ENCODE results near the gene ABCC2.

DNA sequence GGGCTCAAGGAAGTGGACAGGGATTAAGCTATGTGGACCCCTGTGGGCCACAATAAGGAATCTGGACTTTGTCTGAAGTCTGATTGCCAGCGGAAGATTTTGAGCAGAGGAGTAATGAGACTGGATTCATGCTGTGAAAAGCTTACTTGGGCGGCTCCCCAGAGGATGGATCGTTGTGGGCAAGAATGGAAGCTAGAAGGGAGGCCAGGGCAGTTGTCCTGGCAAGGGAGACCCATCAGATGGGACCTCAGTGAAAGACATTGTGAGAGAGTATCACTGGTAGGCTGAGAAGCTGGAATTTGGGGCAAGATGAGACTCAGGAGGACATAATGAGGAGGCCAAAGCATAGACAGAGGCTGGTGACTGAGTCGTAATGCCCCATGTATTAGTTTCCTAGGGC, 15.6 kb downstream of the ABCC2 start:
- TF ChIP-seq, protein P1, sequence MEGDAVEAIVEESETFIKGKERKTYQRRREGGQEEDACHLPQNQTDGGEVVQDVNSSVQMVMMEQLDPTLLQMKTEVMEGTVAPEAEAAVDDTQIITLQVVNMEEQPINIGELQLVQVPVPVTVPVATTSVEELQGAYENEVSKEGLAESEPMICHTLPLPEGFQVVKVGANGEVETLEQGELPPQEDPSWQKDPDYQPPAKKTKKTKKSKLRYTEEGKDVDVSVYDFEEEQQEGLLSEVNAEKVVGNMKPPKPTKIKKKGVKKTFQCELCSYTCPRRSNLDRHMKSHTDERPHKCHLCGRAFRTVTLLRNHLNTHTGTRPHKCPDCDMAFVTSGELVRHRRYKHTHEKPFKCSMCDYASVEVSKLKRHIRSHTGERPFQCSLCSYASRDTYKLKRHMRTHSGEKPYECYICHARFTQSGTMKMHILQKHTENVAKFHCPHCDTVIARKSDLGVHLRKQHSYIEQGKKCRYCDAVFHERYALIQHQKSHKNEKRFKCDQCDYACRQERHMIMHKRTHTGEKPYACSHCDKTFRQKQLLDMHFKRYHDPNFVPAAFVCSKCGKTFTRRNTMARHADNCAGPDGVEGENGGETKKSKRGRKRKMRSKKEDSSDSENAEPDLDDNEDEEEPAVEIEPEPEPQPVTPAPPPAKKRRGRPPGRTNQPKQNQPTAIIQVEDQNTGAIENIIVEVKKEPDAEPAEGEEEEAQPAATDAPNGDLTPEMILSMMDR (IDR thresholded peaks at IDR 0.05) = no peak
- TF ChIP-seq POLR2AphosphoS5 (IDR thresholded peaks at IDR 0.05; ENCODE audit: low read depth, low read length) (no peak), TCF7L2 (IDR thresholded peaks at IDR 0.05; ENCODE audit: low read depth, low read length) (no peak), SIN3A (IDR thresholded peaks at IDR 0.05; ENCODE audit: borderline replicate concordance, insufficient read depth, low read depth, low read length) (no peak)
- TF ChIP-seq, protein P2, sequence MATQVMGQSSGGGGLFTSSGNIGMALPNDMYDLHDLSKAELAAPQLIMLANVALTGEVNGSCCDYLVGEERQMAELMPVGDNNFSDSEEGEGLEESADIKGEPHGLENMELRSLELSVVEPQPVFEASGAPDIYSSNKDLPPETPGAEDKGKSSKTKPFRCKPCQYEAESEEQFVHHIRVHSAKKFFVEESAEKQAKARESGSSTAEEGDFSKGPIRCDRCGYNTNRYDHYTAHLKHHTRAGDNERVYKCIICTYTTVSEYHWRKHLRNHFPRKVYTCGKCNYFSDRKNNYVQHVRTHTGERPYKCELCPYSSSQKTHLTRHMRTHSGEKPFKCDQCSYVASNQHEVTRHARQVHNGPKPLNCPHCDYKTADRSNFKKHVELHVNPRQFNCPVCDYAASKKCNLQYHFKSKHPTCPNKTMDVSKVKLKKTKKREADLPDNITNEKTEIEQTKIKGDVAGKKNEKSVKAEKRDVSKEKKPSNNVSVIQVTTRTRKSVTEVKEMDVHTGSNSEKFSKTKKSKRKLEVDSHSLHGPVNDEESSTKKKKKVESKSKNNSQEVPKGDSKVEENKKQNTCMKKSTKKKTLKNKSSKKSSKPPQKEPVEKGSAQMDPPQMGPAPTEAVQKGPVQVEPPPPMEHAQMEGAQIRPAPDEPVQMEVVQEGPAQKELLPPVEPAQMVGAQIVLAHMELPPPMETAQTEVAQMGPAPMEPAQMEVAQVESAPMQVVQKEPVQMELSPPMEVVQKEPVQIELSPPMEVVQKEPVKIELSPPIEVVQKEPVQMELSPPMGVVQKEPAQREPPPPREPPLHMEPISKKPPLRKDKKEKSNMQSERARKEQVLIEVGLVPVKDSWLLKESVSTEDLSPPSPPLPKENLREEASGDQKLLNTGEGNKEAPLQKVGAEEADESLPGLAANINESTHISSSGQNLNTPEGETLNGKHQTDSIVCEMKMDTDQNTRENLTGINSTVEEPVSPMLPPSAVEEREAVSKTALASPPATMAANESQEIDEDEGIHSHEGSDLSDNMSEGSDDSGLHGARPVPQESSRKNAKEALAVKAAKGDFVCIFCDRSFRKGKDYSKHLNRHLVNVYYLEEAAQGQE (IDR thresholded peaks at IDR 0.05; ENCODE audit: insufficient read depth in 1 of 2, low read depth in 2 of 2, low read length in 1 of 2) = no peak
